Measurements from ENCODE around the gene RDX.
A peak's percentile ranks its signal among the peaks of the same experiment; 100 is the strongest.
"Not testable (repeated sequence)": the region's sequence is repeated elsewhere in the genome, so short reads cannot be mapped to it uniquely, and the experiment has no call there.

RDX gene

GRCh38 chr11:110269996-110270395 lies 26.4 kb downstream of the RDX start:
- DNase-seq: no peak

- DNase-seq: no peak
Observed at GRCh38 chr11:110268441-110268840, 28.0 kb downstream of the RDX start.

- no peak for DNase-seq
Observed at GRCh38 chr11:110262072-110262403, 34.4 kb downstream of the RDX start.

GRCh38 chr11:110261195-110262071 lies 35.0 kb downstream of the RDX start:
- no peak for DNase-seq

GRCh38 chr11:110253525-110253924 lies 42.9 kb downstream of the RDX start:
- DNase-seq: no peak

GRCh38 chr11:110251836-110252235 lies 44.6 kb downstream of the RDX start:
- peak; percentile 26 for DNase-seq

- no peak for DNase-seq
Observed at GRCh38 chr11:110250168-110250567, 46.2 kb downstream of the RDX start.

GRCh38 chr11:110249766-110250165 lies 46.6 kb downstream of the RDX start:
- no peak for DNase-seq

GRCh38 chr11:110249066-110249465 lies 47.3 kb downstream of the RDX start:
- no peak for DNase-seq

GRCh38 chr11:110243791-110244190 lies 52.6 kb downstream of the RDX start:
- no peak for DNase-seq

- DNase-seq: no peak
Observed at GRCh38 chr11:110242746-110243145, 53.7 kb downstream of the RDX start.

GRCh38 chr11:110242188-110242587 lies 54.2 kb downstream of the RDX start:
- no peak for DNase-seq

- no peak for DNase-seq
Observed at GRCh38 chr11:110235966-110236365, 60.4 kb downstream of the RDX start.

GRCh38 chr11:110230377-110230776 lies 66.0 kb downstream of the RDX start:
- no peak for DNase-seq

GRCh38 chr11:110219006-110219785 lies 77.2 kb downstream of the RDX start:
- no peak for DNase-seq

- DNase-seq: no peak
Observed at GRCh38 chr11:110217936-110218335, 78.5 kb downstream of the RDX start.

- DNase-seq: no peak
Observed at GRCh38 chr11:110217223-110217877, 79.1 kb downstream of the RDX start.

GRCh38 chr11:110209313-110209694 lies 87.1 kb downstream of the RDX start:
- DNase-seq: not testable (repeated sequence)

- peak; percentile 46 for DNase-seq
Observed at GRCh38 chr11:110208678-110209312, 87.6 kb downstream of the RDX start.

GRCh38 chr11:110207123-110207522 lies 89.3 kb downstream of the RDX start:
- DNase-seq: no peak

- DNase-seq: no peak
Observed at GRCh38 chr11:110200836-110201235, 95.6 kb downstream of the RDX start.

GRCh38 chr11:110200241-110200640 lies 96.2 kb downstream of the RDX start:
- DNase-seq: no peak
